ENCODE measurements around the gene INTS13.

GRCh38 chr12:26896913-26897312, 40.9 kb downstream of the INTS13 start:
- TF ChIP-seq EZH2 (IDR thresholded peaks at IDR 0.05; ENCODE audit: insufficient read depth, poor library complexity, severe bottlenecking) (no peak), EZH2phosphoT487 (IDR thresholded peaks at IDR 0.05; ENCODE audit: insufficient read depth, low read depth) (no peak)
